Measurements from ENCODE around the gene TMPRSS15.

DNA sequence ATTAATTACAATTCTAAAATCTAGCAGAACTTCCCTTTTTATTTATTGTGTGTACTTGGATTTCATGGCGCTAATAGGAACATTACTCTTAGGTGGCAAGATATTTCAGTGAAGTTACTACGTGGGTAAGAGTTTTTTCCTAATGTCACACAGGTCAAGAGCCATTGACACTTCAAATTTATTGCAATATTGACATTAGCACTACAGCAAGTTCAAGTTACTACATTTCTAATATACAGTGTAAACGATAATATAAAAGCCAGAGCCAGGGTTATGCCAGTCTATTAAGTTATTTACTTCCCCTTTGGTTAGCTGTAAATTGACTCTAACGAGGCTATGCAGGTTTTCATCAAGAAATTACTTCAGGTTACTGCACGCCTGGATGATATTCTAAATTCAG lies 129.2 kb downstream of the TMPRSS15 start:
- TF ChIP-seq, protein P1, sequence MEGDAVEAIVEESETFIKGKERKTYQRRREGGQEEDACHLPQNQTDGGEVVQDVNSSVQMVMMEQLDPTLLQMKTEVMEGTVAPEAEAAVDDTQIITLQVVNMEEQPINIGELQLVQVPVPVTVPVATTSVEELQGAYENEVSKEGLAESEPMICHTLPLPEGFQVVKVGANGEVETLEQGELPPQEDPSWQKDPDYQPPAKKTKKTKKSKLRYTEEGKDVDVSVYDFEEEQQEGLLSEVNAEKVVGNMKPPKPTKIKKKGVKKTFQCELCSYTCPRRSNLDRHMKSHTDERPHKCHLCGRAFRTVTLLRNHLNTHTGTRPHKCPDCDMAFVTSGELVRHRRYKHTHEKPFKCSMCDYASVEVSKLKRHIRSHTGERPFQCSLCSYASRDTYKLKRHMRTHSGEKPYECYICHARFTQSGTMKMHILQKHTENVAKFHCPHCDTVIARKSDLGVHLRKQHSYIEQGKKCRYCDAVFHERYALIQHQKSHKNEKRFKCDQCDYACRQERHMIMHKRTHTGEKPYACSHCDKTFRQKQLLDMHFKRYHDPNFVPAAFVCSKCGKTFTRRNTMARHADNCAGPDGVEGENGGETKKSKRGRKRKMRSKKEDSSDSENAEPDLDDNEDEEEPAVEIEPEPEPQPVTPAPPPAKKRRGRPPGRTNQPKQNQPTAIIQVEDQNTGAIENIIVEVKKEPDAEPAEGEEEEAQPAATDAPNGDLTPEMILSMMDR (IDR thresholded peaks at IDR 0.05 in 8 of 11, conservative IDR thresholded peaks at IDR 0.05 in 3 of 11): no peak
- TF ChIP-seq POLR2AphosphoS5 (IDR thresholded peaks at IDR 0.05) (no peak), POLR2A (IDR thresholded peaks at IDR 0.05) (no peak)

All from spleen (tissue), 7 donors.